ENCODE data around the gene SOX18. TPM values are rescaled to one million over a fixed set of nuclear protein-coding genes. Genes with fewer than 3 reads are reported as not detected.
A peak's percentile ranks its signal among the peaks of the same experiment; 100 is the strongest.
"Not testable (repeated sequence)": the region's sequence is repeated elsewhere in the genome, so short reads cannot be mapped to it uniquely, and the experiment has no call there.

Gene SOX18
- total RNA-seq (2014; rRNA removed; shearing (Covaris generic)) = 0.37 TPM in 1 of 2 replicates, not detected in the other
- polyA plus RNA-seq (2015; cell fraction: cytosol; rRNA removed) = 1.8 and 2.2 TPM in 2 replicates
- polyA plus RNA-seq (2015; cell fraction: nucleus; rRNA removed) = not detected in 2 replicates

- in situ Hi-C loops (cut with HindIII; ENCODE audit: low pct_unique_long_range_greater_than_20kb, low sequenced_read_pairs) = no loop called here
- peak; percentile 29 for DNase-seq (ENCODE audit: low read depth, low spot score)
These were observed at the start of gene SOX18 for GRCh38 chr20:64049060-64049877. Gene SOX18, minus strand, starts transcription at chr20:64049639. Its CDS starts 123 bp downstream, at chr20:64049516.

GRCh38 chr20:64098471-64099013 is 49.1 kb upstream of the SOX18 start:
- in situ Hi-C loops (cut with HindIII; ENCODE audit: low pct_unique_long_range_greater_than_20kb, low sequenced_read_pairs) = no loop called here
- DNase-seq (ENCODE audit: low read depth, low spot score) = no peak

- in situ Hi-C loops (cut with HindIII; ENCODE audit: low pct_unique_long_range_greater_than_20kb, low sequenced_read_pairs) = no loop called here
- no peak for DNase-seq (ENCODE audit: low read depth, low spot score)
These were observed 47.1 kb upstream of the SOX18 start for GRCh38 chr20:64096535-64096934.

DNA sequence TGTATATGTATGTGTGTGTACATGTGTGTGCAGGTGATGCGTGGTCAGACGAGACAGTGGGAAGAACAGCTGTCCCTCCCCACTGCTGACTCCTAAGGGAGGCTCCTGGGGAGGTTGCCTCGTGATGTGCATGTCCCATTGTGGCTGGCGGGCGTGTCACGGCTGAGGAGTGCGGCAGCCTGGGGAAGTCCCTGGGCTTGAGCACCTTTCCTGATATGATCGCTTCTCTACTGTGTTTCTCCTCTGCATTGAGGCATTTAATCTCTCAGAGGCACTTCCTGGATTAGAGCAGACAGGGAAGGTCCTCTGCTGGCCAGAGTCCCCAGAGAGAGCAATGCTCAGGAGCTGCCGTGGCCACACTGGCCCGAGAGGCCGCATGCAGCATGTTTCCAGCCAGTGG is 46.5 kb upstream of the SOX18 start:
- in situ Hi-C loops (cut with HindIII; ENCODE audit: low pct_unique_long_range_greater_than_20kb, low sequenced_read_pairs) = no loop called here

GRCh38 chr20:64095455-64095854 is 46.0 kb upstream of the SOX18 start:
- DNase-seq (ENCODE audit: low read depth, low spot score) = no peak
- in situ Hi-C loops (cut with HindIII; ENCODE audit: low pct_unique_long_range_greater_than_20kb, low sequenced_read_pairs) = no loop called here

More for the DNA sequence above, 46.5 kb upstream of the SOX18 start:
- no peak for DNase-seq (ENCODE audit: low read depth, low spot score)

DNA sequence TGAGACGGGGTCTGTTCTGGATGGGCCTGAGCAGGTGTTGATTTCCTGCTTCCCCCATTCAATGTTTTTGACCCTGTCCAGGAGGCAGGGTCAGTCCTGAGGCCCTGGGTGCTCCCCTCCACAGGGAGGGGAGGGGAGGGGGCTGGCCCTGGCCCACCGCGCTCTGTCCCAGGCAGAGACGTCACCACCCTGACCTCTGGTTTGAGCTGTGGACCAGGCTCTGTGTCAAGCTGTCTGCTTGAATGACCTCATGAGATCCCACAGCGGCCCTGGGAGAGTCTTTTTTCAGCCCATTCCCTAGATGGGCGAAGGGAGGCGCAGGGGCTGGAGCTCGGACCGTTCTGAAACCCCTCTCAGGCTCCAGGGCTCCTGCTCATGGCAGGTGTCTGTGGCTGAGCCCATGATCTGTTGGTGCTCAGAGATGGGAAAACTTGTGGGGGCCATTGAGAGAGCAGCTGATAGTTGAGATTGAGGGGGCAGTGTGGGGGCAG is 43.6 kb upstream of the SOX18 start:
- in situ Hi-C loops (cut with HindIII; ENCODE audit: low pct_unique_long_range_greater_than_20kb, low sequenced_read_pairs) = no loop called here
- peak; percentile 40 for DNase-seq (ENCODE audit: low read depth, low spot score)

DNA sequence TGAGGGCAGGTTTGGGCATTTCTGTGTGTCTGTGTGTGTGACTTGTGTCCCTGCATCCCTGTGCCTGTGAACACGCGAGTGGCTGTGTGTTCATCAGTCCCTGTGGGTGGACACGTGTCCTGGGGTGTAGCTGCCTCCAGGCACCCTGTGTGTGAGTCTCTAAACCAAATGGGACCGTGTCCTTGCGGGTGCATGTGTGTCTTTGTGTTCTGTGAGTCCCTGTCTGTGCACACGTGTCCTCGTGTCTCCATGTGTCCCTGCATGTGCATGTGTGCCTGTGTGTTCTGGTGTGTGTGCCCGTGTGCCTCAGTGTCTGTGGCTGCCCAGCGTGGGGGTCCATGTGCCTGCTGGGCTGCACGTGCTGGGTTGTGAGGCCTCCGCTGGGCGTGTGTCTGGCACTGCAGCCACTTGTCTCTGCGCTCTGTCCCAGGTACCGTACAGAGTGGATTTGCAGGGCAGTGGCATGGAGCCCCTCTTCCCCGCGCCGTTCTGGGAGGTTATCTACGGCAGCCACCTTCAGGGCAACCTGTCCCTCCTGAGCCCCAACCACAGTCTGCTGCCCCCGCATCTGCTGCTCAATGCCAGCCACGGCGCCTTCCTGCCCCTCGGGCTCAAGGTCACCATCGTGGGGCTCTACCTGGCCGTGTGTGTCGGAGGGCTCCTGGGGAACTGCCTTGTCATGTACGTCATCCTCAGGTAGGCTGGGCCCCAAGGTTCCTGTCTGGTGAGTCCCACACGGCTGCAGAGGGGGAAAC is 43.0 kb upstream of the SOX18 start:
- DNase-seq (ENCODE audit: low read depth, low spot score) = no peak
- in situ Hi-C loops (cut with HindIII; ENCODE audit: low pct_unique_long_range_greater_than_20kb, low sequenced_read_pairs) = no loop called here

GRCh38 chr20:64091770-64092169 is 42.3 kb upstream of the SOX18 start:
- no peak for DNase-seq (ENCODE audit: low read depth, low spot score)
- in situ Hi-C loops (cut with HindIII; ENCODE audit: low pct_unique_long_range_greater_than_20kb, low sequenced_read_pairs) = no loop called here

DNA sequence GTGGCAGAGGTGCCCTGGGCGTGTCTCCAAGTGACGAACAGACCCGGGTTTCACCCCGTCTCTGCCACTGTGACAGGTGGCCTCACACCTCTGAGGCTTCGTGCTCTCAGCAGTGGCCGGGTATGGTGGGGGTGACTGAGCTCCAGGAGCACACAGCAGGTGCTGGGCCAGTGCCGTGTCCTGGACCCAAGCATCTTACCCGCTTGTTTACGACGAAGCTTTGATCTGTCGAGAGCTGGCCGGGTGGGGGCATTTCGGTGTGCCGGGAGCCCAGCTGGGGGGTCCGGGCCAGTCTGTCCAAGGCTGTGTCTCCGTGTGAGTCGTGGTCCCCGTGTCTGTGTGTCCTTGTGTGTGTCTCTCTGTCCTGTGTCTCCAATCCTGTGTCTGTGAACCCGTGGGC is 41.9 kb upstream of the SOX18 start:
- DNase-seq (ENCODE audit: low read depth, low spot score) = no peak
- in situ Hi-C loops (cut with HindIII; ENCODE audit: low pct_unique_long_range_greater_than_20kb, low sequenced_read_pairs) = no loop called here

DNA sequence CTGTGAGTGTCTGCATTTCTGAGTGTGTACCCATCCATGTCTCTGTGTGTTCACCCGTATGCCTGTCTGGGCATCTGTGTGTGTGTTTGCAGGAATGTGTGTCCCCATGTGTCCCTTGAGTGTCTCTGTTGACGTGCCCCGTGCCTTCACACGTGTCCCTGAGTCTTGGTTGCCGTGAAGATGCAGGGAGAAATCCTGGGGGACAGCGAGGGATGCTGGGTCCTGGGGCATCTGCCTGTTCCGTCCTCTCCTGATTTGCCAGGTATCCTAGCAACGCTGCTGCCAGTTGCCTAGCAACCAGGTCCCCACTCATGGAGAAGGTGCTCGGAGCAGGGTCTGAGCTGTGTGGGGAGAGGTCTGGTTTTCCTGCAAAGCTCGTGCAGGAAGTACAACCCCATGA is 40.7 kb upstream of the SOX18 start:
- in situ Hi-C loops (cut with HindIII; ENCODE audit: low pct_unique_long_range_greater_than_20kb, low sequenced_read_pairs) = no loop called here
- DNase-seq (ENCODE audit: low read depth, low spot score) = peak; percentile 34

DNA sequence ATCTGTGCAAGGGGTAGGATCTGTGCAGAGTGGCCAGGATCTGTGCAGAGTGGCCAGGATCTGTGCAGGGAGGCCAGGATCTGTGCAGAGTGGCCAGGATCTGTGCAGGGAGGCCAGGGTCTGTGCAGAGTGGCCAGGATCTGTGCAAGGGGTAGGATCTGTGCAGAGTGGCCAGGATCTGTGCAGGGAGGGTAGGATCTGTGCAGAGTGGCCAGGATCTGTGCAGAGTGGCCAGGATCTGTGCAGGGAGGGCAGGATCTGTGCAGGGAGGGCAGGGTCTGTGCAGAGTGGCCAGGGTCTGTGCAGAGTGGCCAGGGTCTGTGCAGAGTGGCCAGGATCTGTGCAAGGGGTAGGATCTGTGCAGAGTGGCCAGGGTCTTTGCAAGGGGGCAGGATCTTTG is 39.1 kb upstream of the SOX18 start:
- in situ Hi-C loops (cut with HindIII; ENCODE audit: low pct_unique_long_range_greater_than_20kb, low sequenced_read_pairs); DNase-seq (ENCODE audit: low read depth, low spot score): not testable (repeated sequence)

- in situ Hi-C loops (cut with HindIII; ENCODE audit: low pct_unique_long_range_greater_than_20kb, low sequenced_read_pairs); DNase-seq (ENCODE audit: low read depth, low spot score): not testable (repeated sequence)
These were observed 37.9 kb upstream of the SOX18 start for GRCh38 chr20:64087226-64087825.

- no peak for DNase-seq (ENCODE audit: low read depth, low spot score)
- in situ Hi-C loops (cut with HindIII; ENCODE audit: low pct_unique_long_range_greater_than_20kb, low sequenced_read_pairs) = no loop called here
These were observed 37.4 kb upstream of the SOX18 start for GRCh38 chr20:64086801-64087200.

- no peak for DNase-seq (ENCODE audit: low read depth, low spot score)
- in situ Hi-C loops (cut with HindIII; ENCODE audit: low pct_unique_long_range_greater_than_20kb, low sequenced_read_pairs) = no loop called here
These were observed 35.3 kb upstream of the SOX18 start for GRCh38 chr20:64084685-64085152.

GRCh38 chr20:64083804-64084684 is 34.6 kb upstream of the SOX18 start, which contains the start of gene LKAAEAR1:
Gene LKAAEAR1, minus strand, starts transcription at chr20:64084398. Its CDS starts 179 bp downstream, at chr20:64084219.
- no peak for DNase-seq (ENCODE audit: low read depth, low spot score)
- in situ Hi-C loops (cut with HindIII; ENCODE audit: low pct_unique_long_range_greater_than_20kb, low sequenced_read_pairs) = no loop called here

- in situ Hi-C loops (cut with HindIII; ENCODE audit: low pct_unique_long_range_greater_than_20kb, low sequenced_read_pairs) = no loop called here
- peak; percentile 83 for DNase-seq (ENCODE audit: low read depth, low spot score)
These were observed 34.0 kb upstream of the SOX18 start for GRCh38 chr20:64083378-64083803.
